Sciatic nerve (tissue), 2 donors: ENCODE results near the gene KAT14. TPM values are rescaled to one million over a fixed set of nuclear protein-coding genes. Genes with fewer than 3 reads are reported as not detected.
"Not testable (repeated sequence)": the region's sequence is repeated elsewhere in the genome, so short reads cannot be mapped to it uniquely, and the experiment has no call there.

Source experiments
- ATAC-seq: fragments of 200-7000 bp; cut with Tn5 transposase; one replicate; pipeline ENCODE4 v1.9.1; 2020; ENCODE audit warnings: mild to moderate bottlenecking, moderate library complexity
- DNase-seq: peaks from one replicate; pipeline ENCODE4 v3.0.0-alpha.2; 2020; ENCODE audit warnings: low spot score
- intact Hi-C: fragments of 100-400 bp; cut with DNase I; formaldehyde crosslinking; loops from one replicate; pipeline ENCODE4 v1.14.2; 2022
- total RNA-seq: library from RNA; stranded (reverse); fragmentation: NEBNext Ultra II Directional; extraction: Animal tissue kit (Norgen Biotek cat#: 25700); gene quantifications from one replicate; pipeline ENCODE4 v1.2.1, GENCODE V29; 2021
- donor health status: DM: no; HTN: no; CAD: no.
- donor health status: DM: no; HTN: no; CAD: no.

Gene KAT14
- total RNA-seq, 1 donor from 2014 or later: 14.4 TPM

DNA sequence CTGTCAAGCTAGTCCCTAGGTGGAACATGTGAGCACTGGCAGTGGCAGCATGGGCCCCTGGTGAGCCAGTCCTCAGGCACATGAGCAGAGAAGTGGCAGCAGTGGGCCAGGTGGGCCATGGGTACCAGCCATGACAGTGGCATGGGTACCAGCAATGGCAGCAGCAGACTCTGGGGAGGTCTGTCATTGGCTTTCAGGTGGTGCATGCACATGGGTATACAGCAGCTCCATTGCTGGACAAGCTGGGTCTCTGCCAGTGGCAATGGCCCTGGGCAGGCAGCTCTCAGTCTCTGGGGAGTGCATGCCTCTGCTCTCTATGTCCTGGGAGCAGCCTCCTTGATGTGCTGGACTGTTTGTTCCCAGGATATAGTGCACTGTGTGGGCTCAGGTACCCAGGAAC, 65.3 kb downstream of the KAT14 start:
- no peak for ATAC-seq
- no peak for DNase-seq
- intact Hi-C loops: no loop called here

- intact Hi-C loops, ATAC-seq, DNase-seq: not testable (repeated sequence)
Measured at GRCh38 chr20:18203700-18204099, 66.0 kb downstream of the KAT14 start.

DNA sequence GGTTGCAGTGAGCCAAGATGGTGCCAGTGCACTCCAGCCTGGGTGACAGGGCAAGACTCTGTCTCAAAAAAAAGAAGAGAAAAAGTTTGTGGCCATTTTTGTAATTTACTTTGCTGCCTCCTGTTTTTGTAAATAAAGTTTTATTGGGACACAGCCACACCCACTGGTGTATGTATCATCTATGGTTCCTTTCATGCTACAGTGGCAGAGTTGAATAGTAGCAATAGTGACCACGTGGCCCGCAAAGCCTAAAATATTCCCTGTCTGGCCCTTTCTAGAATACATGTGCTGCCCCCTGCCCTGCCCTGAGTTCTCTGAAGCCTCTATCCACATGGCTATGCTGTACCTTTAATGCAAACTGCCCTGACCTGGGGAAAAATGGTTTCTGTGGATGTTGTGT, 75.3 kb downstream of the KAT14 start:
- intact Hi-C loops: no loop called here
- DNase-seq: no peak
- ATAC-seq: no peak

DNA sequence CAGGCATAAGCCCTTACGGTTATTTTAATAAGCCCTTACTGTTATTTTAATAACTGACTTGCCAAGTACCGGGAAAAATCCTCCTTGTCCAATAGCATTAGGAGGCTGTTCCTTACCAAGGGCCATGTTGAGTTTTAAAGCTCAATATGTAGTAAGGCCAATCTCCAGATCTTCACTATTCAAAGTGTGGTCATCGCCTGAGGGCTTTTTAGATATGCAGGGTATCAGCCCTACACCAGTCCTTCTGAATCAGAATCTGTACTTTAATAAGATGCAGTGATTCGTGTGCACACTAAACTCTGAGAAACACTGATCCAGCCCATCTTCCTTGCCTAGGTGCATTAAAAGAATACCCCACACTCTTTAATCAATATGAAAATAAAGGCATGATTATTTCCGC, 77.9 kb downstream of the KAT14 start:
- no peak for ATAC-seq
- intact Hi-C loops: no loop called here
- DNase-seq: no peak

GRCh38 chr20:18218280-18218679, 80.6 kb downstream of the KAT14 start:
- ATAC-seq (no peak), DNase-seq (no peak)
- intact Hi-C loops: no loop called here

DNA sequence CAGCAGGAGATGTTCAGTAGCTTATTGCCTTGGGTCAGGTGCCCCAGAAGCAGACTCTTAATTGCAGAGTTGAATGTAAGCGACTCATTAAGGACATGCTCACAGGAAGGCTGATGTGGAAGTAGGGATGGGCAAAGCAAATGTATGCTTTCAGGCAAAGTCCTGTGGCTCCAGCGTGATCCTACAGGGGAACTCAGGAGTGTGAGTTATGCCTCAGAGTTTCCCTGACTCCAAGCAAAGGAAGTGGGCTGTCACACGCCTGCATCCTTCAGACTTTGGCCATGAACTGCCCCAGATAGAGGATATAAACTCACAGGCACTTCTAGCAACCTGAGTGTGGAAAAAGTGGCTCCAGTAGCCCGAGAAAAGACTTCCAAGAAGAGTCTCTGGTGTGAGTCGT, 85.7 kb downstream of the KAT14 start:
- intact Hi-C loops: no loop called here
- no peak for DNase-seq
- no peak for ATAC-seq

GRCh38 chr20:18224968-18225568, 87.4 kb downstream of the KAT14 start:
- DNase-seq (peak; percentile 66), ATAC-seq (peak; percentile 93)
- intact Hi-C loops: no loop called here

- DNase-seq (no peak), ATAC-seq (peak; percentile 40)
- intact Hi-C loops: no loop called here
Measured at GRCh38 chr20:18225632-18226031, 88.0 kb downstream of the KAT14 start.

- ATAC-seq, intact Hi-C loops, DNase-seq: not testable (repeated sequence)
Measured at GRCh38 chr20:18226741-18227140, 89.1 kb downstream of the KAT14 start.

DNA sequence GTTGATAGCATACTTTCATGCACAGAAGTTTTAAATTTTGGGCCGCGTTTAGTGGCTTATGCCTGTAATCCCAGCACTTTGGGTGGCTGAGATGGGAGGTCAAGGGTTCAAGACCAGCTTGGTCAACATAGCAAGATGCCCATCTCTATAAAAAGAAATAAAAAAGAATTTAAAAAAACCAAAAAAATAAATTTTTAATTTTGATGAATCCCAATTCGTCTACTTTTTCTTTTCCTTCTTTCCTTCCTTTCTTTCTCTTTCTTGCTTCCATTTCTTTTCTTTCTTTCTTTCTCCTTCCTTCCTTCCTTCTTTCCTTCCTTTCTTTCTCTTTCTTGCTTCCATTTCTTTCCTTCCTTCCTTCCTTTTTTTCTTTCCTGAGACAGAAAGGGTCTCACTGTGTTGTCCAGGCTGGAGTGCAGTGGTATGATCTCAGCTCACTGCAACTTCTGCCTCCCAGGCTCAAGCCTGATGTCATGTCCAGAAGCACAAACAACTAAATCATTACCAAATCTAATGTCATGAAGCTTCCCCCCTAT, 95.8 kb downstream of the KAT14 start:
- intact Hi-C loops: no loop called here
- no peak for DNase-seq
- ATAC-seq: no peak

Other genes starting within 250 kb of the KAT14 start
- gene SNX5, start 169.1 kb upstream of the KAT14 start, total RNA-seq: 85.3 TPM
- 8.7 TPM for gene MGME1, start 168.8 kb upstream of the KAT14 start, total RNA-seq
- gene OVOL2, start 79.9 kb upstream of the KAT14 start, total RNA-seq: not detected
- gene PET117, start within 50 bp of the KAT14 start, total RNA-seq: 13.1 TPM
- 16.7 TPM for gene ZNF133, start 150.7 kb downstream of the KAT14 start, total RNA-seq